Left lung (tissue), 10 donors: ENCODE results near the gene PRKCE. TPM values are rescaled to one million over a fixed set of nuclear protein-coding genes. Genes with fewer than 3 reads are reported as not detected.

ENCODE experiments used
- ATAC-seq: fragments of 200-7000 bp; cut with Tn5 transposase; one replicate; pipeline ENCODE4 v1.9.1; 2020; ENCODE audit warnings: moderate library complexity
- DNase-seq, 4 donors: peaks; one replicate each; pipeline ENCODE4 v3.0.0-alpha.2; 2013 to 2020
- H3K27ac ChIP-seq, 2 donors: fragments of 200-600 bp; sonication (generic) in 1 of 2; one replicate each; pipeline versions ENCODE4 v1.5.0 to v1.8.0; 2020 to 2021
- H3K27me3 ChIP-seq, 2 donors: fragments of 200-600 bp; sonication (generic) in 1 of 2; one replicate each; pipeline versions ENCODE4 v1.5.0 to v1.8.0; 2020 to 2021
- H3K36me3 ChIP-seq, 2 donors: fragments of 200-600 bp; sonication (generic) in 1 of 2; one replicate each; pipeline versions ENCODE4 v1.5.0 to v1.8.0; 2020 to 2021
- H3K4me1 ChIP-seq, 2 donors: fragments of 200-600 bp; one replicate each; pipeline ENCODE4 v1.8.0; 2021
- H3K4me3 ChIP-seq, 2 donors: fragments of 200-600 bp; sonication (generic) in 1 of 2; one replicate each; pipeline versions ENCODE4 v1.5.0 to v1.8.0; 2020 to 2021; ENCODE audit warnings: mild to moderate bottlenecking in 1 of 2
- H3K9me3 ChIP-seq, 2 donors: fragments of 200-600 bp; sonication (generic) in 1 of 2; one replicate each; pipeline versions ENCODE4 v1.5.0 to v1.8.0; 2020 to 2021
- intact Hi-C, 2 donors: fragments of 100-400 bp; cut with DNase I; formaldehyde crosslinking; loops; one replicate each; pipeline versions ENCODE4 v1.11.2 to v1.14.2; 2022
- polyA plus RNA-seq, 6 donors: library from polyadenylated mRNA; unstranded; fragments of 120-200 nt; gene quantifications; one replicate each; pipeline ENCODE4 v1.2.1, GENCODE V29; 2013; ENCODE audit not compliant: insufficient read length in 6 of 6
- total RNA-seq, 2 donors: library from RNA; stranded (reverse); fragmentation: NEBNext Ultra II Directional; extraction: Animal tissue kit (Norgen Biotek cat#: 25700); gene quantifications; one replicate each; pipeline ENCODE4 v1.2.1, GENCODE V29; 2021
- TF ChIP-seq, protein P1 (sequence below), 2 donors: fragments of 200-600 bp; sonication (generic) in 1 of 2; IDR thresholded peaks; one replicate each; pipeline versions ENCODE4 v1.5.0 to v1.8.0; 2021; ENCODE audit warnings: antibody characterized with exemption in 2 of 2
- donor health status: DM: no; HTN: yes; CAD: no.
- donor health status: DM: no; HTN: no; CAD: no.

Gene PRKCE
- total and polyA plus RNA-seq, 8 donors = 12.0 to 56.9 (median 14.7) TPM

DNA sequence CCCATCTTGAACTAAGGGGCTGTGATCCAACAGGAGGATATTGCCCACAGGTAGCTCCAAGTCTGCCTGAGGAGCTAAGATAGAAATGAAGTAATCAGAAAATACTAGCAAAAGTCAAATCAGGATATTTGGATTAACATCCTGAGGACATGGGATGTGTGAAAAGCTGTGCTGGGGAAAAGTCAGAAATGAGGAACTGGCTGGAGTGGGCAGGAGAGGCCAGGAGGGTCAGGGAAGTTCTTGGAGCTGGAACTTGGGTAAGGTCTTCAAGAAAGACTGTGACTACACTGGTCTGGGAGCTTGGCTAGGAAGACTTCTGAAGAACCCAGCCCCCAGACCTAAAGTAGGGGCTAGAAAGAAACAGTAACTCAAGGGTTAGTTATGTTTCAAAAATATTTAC, 250.9 kb downstream of the PRKCE start:
- TF ChIP-seq, protein P1, sequence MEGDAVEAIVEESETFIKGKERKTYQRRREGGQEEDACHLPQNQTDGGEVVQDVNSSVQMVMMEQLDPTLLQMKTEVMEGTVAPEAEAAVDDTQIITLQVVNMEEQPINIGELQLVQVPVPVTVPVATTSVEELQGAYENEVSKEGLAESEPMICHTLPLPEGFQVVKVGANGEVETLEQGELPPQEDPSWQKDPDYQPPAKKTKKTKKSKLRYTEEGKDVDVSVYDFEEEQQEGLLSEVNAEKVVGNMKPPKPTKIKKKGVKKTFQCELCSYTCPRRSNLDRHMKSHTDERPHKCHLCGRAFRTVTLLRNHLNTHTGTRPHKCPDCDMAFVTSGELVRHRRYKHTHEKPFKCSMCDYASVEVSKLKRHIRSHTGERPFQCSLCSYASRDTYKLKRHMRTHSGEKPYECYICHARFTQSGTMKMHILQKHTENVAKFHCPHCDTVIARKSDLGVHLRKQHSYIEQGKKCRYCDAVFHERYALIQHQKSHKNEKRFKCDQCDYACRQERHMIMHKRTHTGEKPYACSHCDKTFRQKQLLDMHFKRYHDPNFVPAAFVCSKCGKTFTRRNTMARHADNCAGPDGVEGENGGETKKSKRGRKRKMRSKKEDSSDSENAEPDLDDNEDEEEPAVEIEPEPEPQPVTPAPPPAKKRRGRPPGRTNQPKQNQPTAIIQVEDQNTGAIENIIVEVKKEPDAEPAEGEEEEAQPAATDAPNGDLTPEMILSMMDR (IDR thresholded peaks at IDR 0.05) = no peak
- ATAC-seq (no peak), DNase-seq (no peak)
- Histone ChIP-seq H3K9me3 (no peaks in the 10 kb centered on the region), H3K4me3 (no peak overlapping the region), H3K36me3 (no peaks in the 10 kb centered on the region), H3K27me3 (no peaks in the 10 kb centered on the region), H3K27ac (no peak overlapping the region), H3K4me1 (peaks cover 3 to 28% of the 10 kb centered on the region in 2 donors)
- intact Hi-C loops = no loop called here

DNA sequence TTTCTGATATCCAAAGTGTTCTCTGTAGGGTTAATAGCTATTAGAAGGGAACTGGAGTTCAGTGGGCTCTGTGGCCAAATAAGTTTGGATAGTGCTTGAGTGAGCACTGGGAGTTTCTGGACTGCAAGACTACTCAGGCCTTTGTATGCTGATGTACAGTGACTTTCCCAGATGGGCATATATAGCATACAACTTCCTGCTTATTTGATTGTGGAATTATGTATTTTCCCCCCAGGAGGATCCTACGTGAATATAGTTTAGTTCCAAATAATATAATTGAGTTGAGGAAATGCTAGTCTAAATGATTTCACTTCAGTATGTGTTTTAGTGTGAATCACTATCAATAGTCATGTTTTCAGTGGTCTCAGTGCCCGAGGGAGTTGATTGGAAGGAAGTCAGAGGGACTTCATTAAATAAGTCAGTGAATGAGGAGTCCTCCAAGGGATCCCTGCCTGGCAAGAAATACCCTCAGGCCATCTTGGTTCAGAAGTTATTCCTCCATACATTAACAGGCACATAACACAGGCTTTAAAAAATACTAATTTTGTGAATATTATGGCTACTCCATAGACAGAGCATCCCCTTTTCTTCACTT, 251.4 kb downstream of the PRKCE start:
- ATAC-seq (no peak), DNase-seq (no peak)
- TF ChIP-seq, protein P1 (IDR thresholded peaks at IDR 0.05) = no peak
- Histone ChIP-seq H3K36me3 (no peaks in the 10 kb centered on the region), H3K27me3 (no peaks in the 10 kb centered on the region), H3K4me1 (peaks cover 3 to 23% of the 10 kb centered on the region in 2 donors), H3K27ac (no peak overlapping the region), H3K4me3 (no peak overlapping the region), H3K9me3 (no peaks in the 10 kb centered on the region)
- intact Hi-C loops = no loop called here

DNA sequence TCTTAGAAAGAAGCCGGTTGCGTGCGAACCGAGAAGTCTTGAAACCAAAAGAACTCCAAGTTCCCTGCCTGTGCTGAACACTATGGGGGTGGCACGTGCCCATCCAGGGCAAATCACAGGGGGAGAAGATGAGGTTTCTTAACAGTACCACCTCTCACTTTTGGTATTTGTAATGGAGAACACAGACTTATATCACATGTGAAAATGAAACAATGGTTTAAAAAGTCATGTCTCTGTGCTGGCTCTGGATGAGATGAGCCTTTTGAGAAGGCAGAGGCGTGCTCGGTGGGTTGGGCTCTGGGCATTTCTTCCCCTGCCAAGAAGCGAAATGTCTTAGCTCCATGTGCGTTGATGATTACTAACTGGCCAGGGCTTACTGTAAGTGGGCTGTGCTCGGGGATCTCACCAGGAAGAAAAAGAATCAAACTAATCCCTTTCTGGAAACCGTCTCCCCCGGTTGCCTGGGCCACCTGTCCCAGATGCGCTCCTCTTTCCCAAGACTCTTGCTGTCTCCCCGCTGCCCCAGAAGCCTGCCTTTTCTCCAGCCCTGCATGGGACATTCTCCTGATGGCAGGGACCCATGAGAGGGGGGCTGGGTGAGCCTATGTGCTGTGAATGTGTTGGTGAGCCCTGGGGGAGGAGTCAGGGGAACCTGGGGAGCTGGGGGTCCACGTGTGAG, 252.9 kb downstream of the PRKCE start:
- TF ChIP-seq, protein P1 (IDR thresholded peaks at IDR 0.05) = no peak
- peaks cover 3 to 24% of the 10 kb centered on the region in 2 donors for H3K4me1 ChIP-seq
- H3K36me3 ChIP-seq = no peaks in the 10 kb centered on the region
- H3K27me3 ChIP-seq = no peaks in the 10 kb centered on the region
- DNase-seq = no peak
- no peak overlapping the region for H3K27ac ChIP-seq
- intact Hi-C loops = no loop called here
- ATAC-seq = no peak
- no peaks in the 10 kb centered on the region for H3K9me3 ChIP-seq
- H3K4me3 ChIP-seq = no peak overlapping the region

DNA sequence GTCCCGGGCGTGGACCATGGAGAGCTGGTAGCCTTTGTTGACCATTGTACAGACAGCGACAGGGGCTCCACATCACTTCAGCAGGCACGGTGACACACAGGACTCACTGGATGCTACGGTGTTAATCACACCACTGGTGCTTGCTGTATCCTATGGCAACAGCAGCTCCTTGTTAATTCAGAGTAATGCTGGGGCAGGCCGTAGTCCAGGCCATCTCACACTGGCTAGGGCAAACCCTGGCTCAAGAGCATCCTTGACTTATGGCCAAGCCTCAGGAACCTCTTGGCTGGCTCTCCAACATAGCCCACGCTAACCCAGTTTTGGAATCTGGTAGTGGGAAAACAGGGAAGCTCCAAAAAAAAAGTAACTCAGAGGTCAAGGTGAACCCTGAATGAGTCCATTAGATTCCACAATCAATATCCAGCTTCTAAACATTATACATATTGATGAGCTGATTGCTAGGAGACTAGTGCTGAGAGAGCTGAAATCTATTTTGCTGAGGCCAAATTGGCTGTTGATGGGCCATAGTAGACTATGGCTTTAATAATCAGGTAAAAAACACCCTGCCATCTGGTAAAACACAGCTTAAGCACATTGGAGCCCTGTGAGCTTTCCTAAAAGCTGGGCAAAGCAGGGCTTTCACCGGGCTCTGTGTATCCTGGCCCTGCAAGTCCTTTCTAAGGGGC, 253.6 kb downstream of the PRKCE start:
- intact Hi-C loops = no loop called here
- no peak overlapping the region for H3K4me3 ChIP-seq
- ATAC-seq = peak; percentile 50
- peaks cover 3 to 24% of the 10 kb centered on the region in 2 donors for H3K4me1 ChIP-seq
- no peaks in the 10 kb centered on the region for H3K9me3 ChIP-seq
- TF ChIP-seq, protein P1 (IDR thresholded peaks at IDR 0.05) = no peak
- no peaks in the 10 kb centered on the region for H3K36me3 ChIP-seq
- no peak for DNase-seq
- H3K27ac ChIP-seq = no peak overlapping the region
- H3K27me3 ChIP-seq = no peaks in the 10 kb centered on the region

DNA sequence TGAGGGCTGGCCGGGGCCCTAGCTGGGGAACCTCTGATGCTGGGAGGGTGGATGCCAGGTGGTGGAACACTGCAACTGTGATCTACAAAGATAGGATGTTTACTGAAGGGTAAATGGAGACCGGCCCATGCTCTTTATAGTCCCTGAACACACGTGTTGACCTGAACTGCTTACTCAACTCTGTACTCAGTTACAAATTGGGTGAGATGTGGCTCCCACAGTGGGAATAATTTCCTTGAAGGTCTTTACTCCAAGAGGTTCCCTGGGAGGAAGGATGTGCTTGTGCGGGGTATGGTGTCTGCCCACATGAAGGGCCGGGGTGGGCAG, 254.1 kb downstream of the PRKCE start:
- Histone ChIP-seq H3K36me3 (no peaks in the 10 kb centered on the region), H3K4me3 (no peak overlapping the region), H3K27ac (no peak overlapping the region), H3K9me3 (no peaks in the 10 kb centered on the region), H3K4me1 (peaks cover 8 to 24% of the 10 kb centered on the region in 2 donors), H3K27me3 (no peaks in the 10 kb centered on the region)
- DNase-seq (no peak), ATAC-seq (no peak)
- intact Hi-C loops = no loop called here
- TF ChIP-seq, protein P1 (IDR thresholded peaks at IDR 0.05) = no peak
